Stimulated activated CD8-positive, alpha-beta memory T cell treated with anti-CD3 and anti-CD28 coated beads, Interleukin-15, amount 100 ng/mL, for 4 hours (primary cell): ENCODE measurements around the gene ATP10B.

Experiments
- DNase-seq, 2 donors: peaks; one replicate each; pipeline ENCODE4 v3.0.0-alpha.2; 2020; ENCODE audit warnings: low read depth in 2 of 2

ATP10B gene

GRCh38 chr5:160637357-160638090 lies 214.5 kb downstream of the ATP10B start:
- no peak for DNase-seq

GRCh38 chr5:160635663-160636062 lies 216.3 kb downstream of the ATP10B start:
- DNase-seq: no peak

- no peak for DNase-seq
Observed at GRCh38 chr5:160635046-160635445, 217.0 kb downstream of the ATP10B start.

GRCh38 chr5:160629003-160629402 lies 223.0 kb downstream of the ATP10B start:
- DNase-seq: no peak

GRCh38 chr5:160628619-160628968 lies 223.4 kb downstream of the ATP10B start:
- DNase-seq: no peak

GRCh38 chr5:160627921-160628618 lies 223.9 kb downstream of the ATP10B start:
- DNase-seq: no peak

DNA sequence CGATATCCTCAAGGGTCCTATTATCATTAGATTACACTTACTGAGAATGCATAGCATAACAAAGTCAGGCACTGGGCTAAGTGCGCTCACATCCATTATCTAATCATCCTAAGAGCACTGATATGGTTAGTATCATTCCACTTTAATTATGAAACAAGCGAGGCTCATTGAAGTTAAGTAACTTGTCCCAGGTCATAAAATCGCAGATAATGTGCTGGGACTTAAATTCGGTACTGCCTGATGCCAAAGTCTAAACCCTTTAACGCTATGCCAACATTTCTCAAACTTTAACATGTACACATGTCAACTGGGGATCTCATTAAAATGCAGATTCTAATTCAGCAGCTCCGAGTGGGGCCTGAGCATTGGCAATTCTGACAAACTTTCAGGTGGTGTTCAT lies 225.7 kb downstream of the ATP10B start:
- DNase-seq: no peak

DNA sequence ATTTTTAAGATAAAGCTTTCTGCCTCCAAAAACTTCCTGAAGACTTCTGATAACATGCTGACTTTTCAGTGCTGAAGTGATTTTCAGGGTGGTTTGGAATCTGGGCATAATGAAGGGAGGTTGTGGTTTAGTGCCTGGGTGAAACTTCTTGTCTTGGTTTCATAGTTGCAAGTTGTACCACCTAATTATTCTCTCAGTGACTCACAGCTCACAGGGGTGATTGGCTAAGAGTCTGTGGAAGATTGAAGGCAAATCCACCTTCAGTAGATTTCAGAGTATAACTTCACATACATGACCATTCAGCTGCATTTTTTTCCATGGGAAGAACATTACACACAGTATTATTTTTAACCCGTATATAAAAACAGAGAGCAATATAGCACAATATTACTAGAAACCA lies 230.5 kb downstream of the ATP10B start:
- DNase-seq: no peak

DNA sequence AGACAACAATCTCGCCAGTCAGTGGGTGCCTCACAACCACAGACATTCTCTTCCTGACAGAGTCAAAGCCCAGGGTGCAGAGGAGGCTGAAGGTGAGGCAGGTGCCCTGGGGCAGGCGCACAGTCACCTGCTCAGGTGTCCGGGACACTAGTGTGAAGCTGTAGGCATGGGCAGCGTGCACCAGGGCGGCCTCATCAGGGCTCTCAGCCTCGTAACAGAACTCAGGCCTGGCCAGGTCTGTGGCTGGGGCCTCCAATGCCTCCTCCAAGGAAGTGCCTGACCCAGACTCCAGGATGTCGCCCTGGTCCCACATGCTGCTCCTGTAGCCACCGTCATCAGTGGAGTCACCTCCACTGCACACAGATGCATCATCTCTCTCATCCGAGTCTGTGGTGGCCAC lies 231.6 kb downstream of the ATP10B start:
- DNase-seq: no peak

GRCh38 chr5:160619381-160619780 lies 232.6 kb downstream of the ATP10B start:
- no peak for DNase-seq

GRCh38 chr5:160618286-160618685 lies 233.7 kb downstream of the ATP10B start:
- no peak for DNase-seq

DNA sequence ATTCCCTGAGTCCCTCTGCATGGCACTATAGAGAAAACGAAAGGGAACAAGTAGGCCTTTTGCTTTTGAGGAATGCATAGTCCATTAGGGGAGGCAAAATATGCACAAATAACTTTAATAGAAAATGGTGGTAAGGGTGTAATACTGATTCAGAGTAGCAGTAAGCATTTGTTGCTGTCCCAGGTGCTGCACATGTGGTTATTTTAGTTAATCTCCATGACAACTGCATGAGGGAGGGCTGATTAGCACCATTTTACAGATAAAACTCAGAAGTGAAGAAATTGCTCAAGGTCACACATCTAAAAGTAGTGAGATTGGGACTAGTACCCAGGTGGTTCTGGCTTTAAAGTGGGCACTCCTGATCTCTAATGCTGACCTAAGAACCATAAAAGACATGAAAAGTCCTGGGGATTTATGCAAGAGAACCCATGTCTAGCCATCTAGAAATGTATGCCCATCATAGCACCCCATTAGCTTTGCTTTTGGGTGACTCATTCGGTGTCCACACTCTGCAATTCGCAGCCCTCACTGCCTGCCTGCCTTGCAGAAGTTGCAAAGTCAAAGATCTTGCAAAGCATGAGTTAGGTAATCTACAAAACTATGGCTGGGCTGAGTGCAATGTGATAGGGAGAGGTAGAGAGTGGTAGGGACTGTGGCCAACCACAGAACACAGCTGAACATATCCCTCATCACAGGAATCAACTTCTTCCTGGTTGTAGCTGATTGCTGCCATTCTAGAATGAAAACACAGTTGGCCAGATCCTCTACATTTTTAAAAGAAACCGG lies 235.1 kb downstream of the ATP10B start:
- no peak for DNase-seq

- DNase-seq: no peak
Observed at GRCh38 chr5:160614136-160614535, 237.9 kb downstream of the ATP10B start.

- DNase-seq: no peak
Observed at GRCh38 chr5:160605266-160605665, 246.7 kb downstream of the ATP10B start.

GRCh38 chr5:160604484-160604883 lies 247.5 kb downstream of the ATP10B start:
- DNase-seq: no peak

- no peak for DNase-seq
Observed at GRCh38 chr5:160602744-160603143, 249.3 kb downstream of the ATP10B start.

GRCh38 chr5:160601046-160601445 lies 251.0 kb downstream of the ATP10B start:
- no peak for DNase-seq

DNA sequence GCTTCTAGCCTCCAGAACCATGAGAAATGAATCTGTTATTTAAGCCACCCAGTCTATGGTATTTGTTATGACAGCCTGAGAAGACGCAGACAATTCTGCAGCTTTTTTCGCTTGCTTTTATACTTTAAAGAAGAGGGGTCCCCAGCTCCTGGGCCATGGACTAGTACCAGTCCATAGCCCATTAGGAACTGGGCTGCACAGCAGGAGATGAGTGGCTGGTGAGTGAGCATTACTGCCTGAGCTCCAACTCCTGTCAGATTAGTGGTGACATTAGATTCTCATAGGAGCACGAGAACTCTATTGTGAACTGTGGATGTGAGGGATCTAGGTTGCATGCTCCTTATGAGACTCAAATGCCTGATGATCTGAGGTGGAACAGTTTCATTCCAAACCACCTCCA lies 278.7 kb downstream of the ATP10B start:
- no peak for DNase-seq

DNA sequence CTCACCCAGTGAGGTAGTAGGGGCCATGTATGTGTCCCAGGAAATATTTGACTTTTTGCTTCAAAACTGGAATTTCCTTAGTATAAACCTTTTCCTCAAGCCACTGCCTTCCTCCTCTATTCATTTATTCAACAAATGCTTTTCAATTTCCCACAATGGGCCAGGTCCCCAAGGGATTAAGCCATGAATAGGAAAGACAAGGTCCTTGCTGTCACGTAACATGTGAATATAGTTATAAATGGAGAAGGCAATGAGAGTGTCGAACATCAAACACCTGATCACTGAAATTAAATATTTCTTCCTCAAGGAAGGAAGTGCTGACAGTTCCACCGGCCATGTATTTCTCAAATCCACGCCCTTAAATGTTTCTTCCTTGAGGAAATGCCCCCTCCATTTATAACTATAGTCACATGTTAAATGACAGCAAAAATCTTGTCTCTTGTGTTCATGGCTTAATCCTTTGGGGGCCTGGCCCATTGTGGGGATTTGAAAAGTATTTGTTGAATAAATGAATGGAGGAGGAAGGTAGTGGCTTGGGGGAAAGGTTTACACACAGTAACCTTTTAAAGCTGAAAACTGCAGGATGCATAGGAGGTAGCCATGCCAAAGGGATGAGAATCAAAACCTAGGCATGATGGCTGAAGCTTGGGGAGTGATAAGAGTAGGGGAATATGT lies 284.8 kb downstream of the ATP10B start:
- DNase-seq: no peak

- no peak for DNase-seq
Observed at GRCh38 chr5:160565376-160565775, 286.6 kb downstream of the ATP10B start.

- DNase-seq: no peak
Observed at GRCh38 chr5:160556846-160557245, 295.2 kb downstream of the ATP10B start.

DNA sequence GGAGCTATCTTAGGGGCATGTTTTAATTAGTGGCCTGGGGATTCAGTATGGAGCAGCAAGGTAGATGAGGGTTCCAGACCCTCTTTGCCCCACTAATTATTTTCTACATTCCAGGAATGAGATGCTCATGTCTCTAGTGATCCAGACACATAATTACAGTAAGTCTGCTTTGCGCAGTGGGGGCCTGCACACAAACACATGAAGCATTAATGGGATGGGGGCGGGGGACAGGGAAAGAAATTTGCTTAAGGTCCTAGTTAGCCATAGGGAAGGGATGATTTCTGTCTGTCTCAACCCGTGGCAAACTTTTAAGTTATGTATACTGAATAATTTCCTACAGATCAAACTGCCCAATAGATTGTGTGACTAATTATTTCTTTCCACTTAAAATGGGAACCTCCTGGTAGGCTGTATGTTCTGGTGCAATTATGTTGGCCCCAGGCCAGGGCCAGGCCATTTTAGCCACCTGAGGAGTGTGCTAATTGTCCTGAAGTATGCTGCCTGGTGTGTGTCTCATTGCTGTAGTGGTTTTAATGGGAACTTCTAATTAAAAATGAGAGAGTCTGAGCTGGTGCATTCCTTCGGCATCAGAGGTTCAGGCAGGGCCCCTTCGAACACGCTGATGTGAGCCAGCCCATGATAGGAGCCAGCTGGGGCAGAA lies 295.9 kb downstream of the ATP10B start:
- DNase-seq: no peak
